Measurements from ENCODE around the gene ZNF722.
A peak's percentile ranks its signal among the peaks of the same experiment; 100 is the strongest.

ZNF722 gene

GRCh38 chr7:64046041-64046389 is 47.4 kb downstream of the ZNF722 start:
- Histone ChIP-seq H3K4me3 (peak overlapping the region; percentile 59), H3K27ac (peak overlapping the region in 1 of 2 donors; percentile 84)
- TF ChIP-seq CTCF (IDR thresholded peaks at IDR 0.05): no peak
- no peak for DNase-seq (ENCODE audit: low spot score)
